H9 (cell line): ENCODE data around the gene LYVE1. TPM values are rescaled to one million over a fixed set of nuclear protein-coding genes. Genes with fewer than 3 reads are reported as not detected.

Source experiments
- DNase-seq: peaks from one replicate; pipeline ENCODE4 v3.0.0-alpha.2; 2017
- H2AFZ ChIP-seq: one replicate; pipeline ENCODE4 v1.6.1; 2013; ENCODE audit warnings: mild to moderate bottlenecking, low read length, control low read depth, moderate library complexity
- H2AK5ac ChIP-seq: 2 replicates; pipeline ENCODE4 v1.6.1; 2013; ENCODE audit warnings: low read length, control low read depth, mixed read lengths; ENCODE audit not compliant: insufficient read length
- H2BK120ac ChIP-seq: one replicate; pipeline ENCODE4 v1.6.1; 2013; ENCODE audit warnings: low read depth, mild to moderate bottlenecking, low read length, control low read depth, inconsistent platforms; ENCODE audit not compliant: poor library complexity, severe bottlenecking
- H2BK12ac ChIP-seq: 2 replicates; pipeline ENCODE4 v1.6.1; 2013; ENCODE audit warnings: low read length, control low read depth, mixed read lengths, low read depth; ENCODE audit not compliant: insufficient read length
- H2BK15ac ChIP-seq: 2 replicates; pipeline ENCODE4 v1.6.1; 2013; ENCODE audit warnings: low read depth, low read length, control low read depth
- H2BK20ac ChIP-seq: one replicate; pipeline ENCODE4 v1.6.1; 2013; ENCODE audit warnings: low read depth, mild to moderate bottlenecking, low read length, control low read depth, inconsistent platforms; ENCODE audit not compliant: poor library complexity, severe bottlenecking
- H2BK5ac ChIP-seq: 2 replicates; pipeline ENCODE4 v1.6.1; 2013; ENCODE audit warnings: low read length, control low read depth, mixed read lengths; ENCODE audit not compliant: insufficient read length
- H3K14ac ChIP-seq: 2 replicates; pipeline ENCODE4 v1.6.1; 2013; ENCODE audit warnings: low read length, control low read depth; ENCODE audit not compliant: insufficient read depth
- H3K18ac ChIP-seq: 2 replicates; pipeline ENCODE4 v1.6.1; 2013; ENCODE audit warnings: low read depth, mild to moderate bottlenecking, mixed read lengths, low read length, control low read depth; ENCODE audit not compliant: insufficient read length
- H3K23ac ChIP-seq: 2 replicates; pipeline ENCODE4 v1.6.1; 2013; ENCODE audit warnings: low read length, control low read depth, mixed read lengths, low read depth; ENCODE audit not compliant: insufficient read length
- H3K23me2 ChIP-seq: 2 replicates; pipeline ENCODE4 v1.6.1; 2013; ENCODE audit warnings: low read depth, mild to moderate bottlenecking, mixed read lengths, low read length, control low read depth; ENCODE audit not compliant: insufficient read length, poor library complexity, severe bottlenecking
- H3K27ac ChIP-seq: 2 replicates; pipeline ENCODE4 v1.5.1; 2013; ENCODE audit warnings: low read length, control low read depth, mixed read lengths, low read depth; ENCODE audit not compliant: insufficient read length
- H3K27me3 ChIP-seq: 2 replicates; pipeline ENCODE4 v1.6.1; 2013; ENCODE audit warnings: low read length, control low read depth, inconsistent platforms; ENCODE audit not compliant: insufficient read depth
- H3K4ac ChIP-seq: 2 replicates; pipeline ENCODE4 v1.6.1; 2013; ENCODE audit warnings: low read depth, mild to moderate bottlenecking, control low read depth, inconsistent platforms, low read length, moderate library complexity
- H3K4me1 ChIP-seq: 2 replicates; pipeline ENCODE4 v1.6.1; 2013; ENCODE audit warnings: low read length, control low read depth, inconsistent platforms; ENCODE audit not compliant: insufficient read depth
- H3K4me2 ChIP-seq: 2 replicates; pipeline ENCODE4 v1.6.1; 2013; ENCODE audit warnings: low read length, control low read depth, mixed read lengths; ENCODE audit not compliant: insufficient read length, insufficient read depth
- H3K56ac ChIP-seq: 2 replicates; pipeline ENCODE4 v1.6.1; 2013; ENCODE audit warnings: low read depth, mild to moderate bottlenecking, mixed read lengths, low read length, control low read depth; ENCODE audit not compliant: insufficient read length
- H3K79me1 ChIP-seq: 2 replicates; pipeline ENCODE4 v1.6.1; 2013; ENCODE audit warnings: low read depth, mild to moderate bottlenecking, moderate library complexity, low read length, control low read depth, inconsistent platforms; ENCODE audit not compliant: insufficient read depth, poor library complexity, severe bottlenecking
- H3K79me2 ChIP-seq: 2 replicates; pipeline ENCODE4 v1.6.1; 2013; ENCODE audit warnings: low read length, control low read depth, inconsistent platforms; ENCODE audit not compliant: insufficient read depth
- H3K9ac ChIP-seq: 2 replicates; pipeline ENCODE4 v1.6.1; 2013; ENCODE audit warnings: low read length, control low read depth, mixed read lengths; ENCODE audit not compliant: insufficient read length; ENCODE audit errors: extremely low read depth
- H3K9me3 ChIP-seq: one replicate; pipeline ENCODE4 v1.6.1; 2013; ENCODE audit warnings: low read depth, low read length, inconsistent platforms; ENCODE audit not compliant: control insufficient read depth
- H3T11ph ChIP-seq: one replicate; pipeline ENCODE4 v1.6.1; 2013; ENCODE audit warnings: mild to moderate bottlenecking, low read length, control low read depth, inconsistent platforms
- H4K20me1 ChIP-seq: one replicate; pipeline ENCODE4 v1.6.1; 2013; ENCODE audit not compliant: control insufficient read depth, insufficient read length, insufficient read depth
- H4K5ac ChIP-seq: 2 replicates; pipeline ENCODE4 v1.6.1; 2013; ENCODE audit warnings: low read depth, mild to moderate bottlenecking, mixed read lengths, low read length, control low read depth; ENCODE audit not compliant: insufficient read length
- H4K8ac ChIP-seq: replicated peaks from 2 replicates; pipeline ENCODE4 v1.6.1; 2013; ENCODE audit warnings: low read length, control low read depth, mixed read lengths, low read depth; ENCODE audit not compliant: insufficient read length
- H4K91ac ChIP-seq: 2 replicates; pipeline ENCODE4 v1.6.1; 2013; ENCODE audit warnings: low read depth, mild to moderate bottlenecking, moderate library complexity, mixed read lengths, low read length, control low read depth; ENCODE audit not compliant: insufficient read length
- H3K27ac Mint-ChIP-seq, 3 experiments: 2 replicates in 2 of 3; 3 replicates in 1 of 3; pipeline ENCODE4 v1.8.0; 2020 to 2021; ENCODE audit warnings: mixed read lengths in 3 of 3, mild to moderate bottlenecking in 1 of 3, moderate library complexity in 1 of 3
- H3K27me3 Mint-ChIP-seq: 2 replicates; pipeline ENCODE4 v1.8.0; 2021; ENCODE audit warnings: low read depth, mild to moderate bottlenecking, moderate library complexity, mixed read lengths
- H3K36me3 Mint-ChIP-seq, 3 experiments: 2 replicates in 2 of 3; 3 replicates in 1 of 3; pipeline ENCODE4 v1.8.0; 2020 to 2021; ENCODE audit warnings: low read depth in 3 of 3, mixed read lengths in 3 of 3; ENCODE audit not compliant: insufficient read depth in 1 of 3
- H3K4me1 Mint-ChIP-seq, 2 experiments: 2 replicates each; pipeline ENCODE4 v1.8.0; 2020; ENCODE audit warnings: mixed read lengths in 2 of 2
- H3K4me3 Mint-ChIP-seq, 2 experiments: 2 replicates in 1 of 2; 3 replicates in 1 of 2; pipeline ENCODE4 v1.8.0; 2020 to 2021; ENCODE audit warnings: mild to moderate bottlenecking in 2 of 2, mixed read lengths in 2 of 2, moderate library complexity in 1 of 2
- H3K9me3 Mint-ChIP-seq, 2 experiments: 2 replicates in 1 of 2; 3 replicates in 1 of 2; pipeline ENCODE4 v1.8.0; 2020; ENCODE audit warnings: mild to moderate bottlenecking in 2 of 2, mixed read lengths in 2 of 2, moderate library complexity in 1 of 2
- CTCF ChIP-seq: fragments of 200-600 bp; sonication (generic); conservative IDR thresholded peaks from 3 replicates; pipeline ENCODE4 v1.8.0; 2021; ENCODE audit warnings: antibody characterized with exemption, mild to moderate bottlenecking
- WGBS: extraction: QIAGEN DNeasy Blood & Tissue Kit; methylation state at CpG from one replicate; pipeline ENCODE4 v1.1.7; 2013; ENCODE audit warnings: missing lambda C conversion rate, low lambda C conversion rate, mixed read lengths; ENCODE audit not compliant: insufficient read length; ENCODE audit errors: extremely low coverage; 5-methylcytosine and 5-hydroxymethylcytosine counted together
- total RNA-seq: library from RNA; stranded (reverse); gene quantifications from 2 replicates; pipeline ENCODE4 v1.2.1, GENCODE V29; 2021

The LYVE1 gene
- total RNA-seq, 1 experiment from 2014 or later, result not detected

GRCh38 chr11:10519630-10520029 is 48.8 kb downstream of the LYVE1 start:
- Histone ChIP-seq H3K14ac (no peak overlapping the region), H3K9me3 (no peaks in the 10 kb centered on the region), H4K91ac (no peak overlapping the region), H2BK15ac (no peak overlapping the region), H4K8ac (no peak overlapping the region), H2AFZ (no peak overlapping the region), H3K23ac (no peak overlapping the region), H3K23me2 (no peaks in the 10 kb centered on the region), H3K79me2 (no peaks in the 10 kb centered on the region), H2BK120ac (no peak overlapping the region), H3K27me3 (no peaks in the 10 kb centered on the region), H3K79me1 (no peaks in the 10 kb centered on the region), H3K4me2 (no peak overlapping the region), H2AK5ac (no peak overlapping the region), H3K4me1 (no peaks in the 10 kb centered on the region), H4K5ac (no peak overlapping the region), H2BK12ac (no peak overlapping the region), H3K4ac (no peak overlapping the region), H3K56ac (no peak overlapping the region), H2BK20ac (no peak overlapping the region), H2BK5ac (no peak overlapping the region), H3K18ac (no peak overlapping the region), H4K20me1 (no peaks in the 10 kb centered on the region), H3K9ac (no peak overlapping the region), H3K27ac (no peak overlapping the region), H3T11ph (no peak overlapping the region)
- Mint-ChIP-seq H3K4me1 (0 out of 4 replicates have a peak, but pooled peaks cover 0 to 2% of the 10 kb centered on the region in 2 experiments), H3K9me3 (no peaks in the 10 kb centered on the region), H3K27ac (no peak overlapping the region), H3K36me3 (peaks cover 0 to 10% (median 1%) of the 10 kb centered on the region in 3 experiments; a peak in 2 of 7 replicates), H3K4me3 (no peak overlapping the region), H3K27me3 (no peaks in the 10 kb centered on the region)
- WGBS, result no CpG with 5 or more reads among the region's 2 CpGs
- no peak for DNase-seq
- no peak for TF ChIP-seq CTCF
